ENCODE results near the gene CALCR.
A peak's percentile ranks its signal among the peaks of the same experiment; 100 is the strongest.

CALCR gene

GRCh38 chr7:93578762-93579161 is 4.2 kb upstream of the CALCR start:
- no peak for DNase-seq
- no peaks in the 10 kb centered on the region for H3K9me3 ChIP-seq (ENCODE audit: severe bottlenecking)
- H3K27me3 ChIP-seq (ENCODE audit: insufficient read depth, low read depth, severe bottlenecking) = peaks cover 5% of the 10 kb centered on the region
- H3K27ac ChIP-seq = no peak overlapping the region
- TF ChIP-seq CTCF (IDR thresholded peaks at IDR 0.05; ENCODE audit: low read depth, low read length) = no peak
- no peaks in the 10 kb centered on the region for H3K36me3 ChIP-seq
- no peak overlapping the region for H3K4me3 ChIP-seq (ENCODE audit: low read depth, low read length)

GRCh38 chr7:93575555-93576399 is 1.3 kb upstream of the CALCR start:
- no peak for DNase-seq
- Histone ChIP-seq H3K36me3 (no peaks in the 10 kb centered on the region), H3K9me3 (ENCODE audit: severe bottlenecking) (no peaks in the 10 kb centered on the region), H3K27ac (no peak overlapping the region), H3K27me3 (ENCODE audit: insufficient read depth, low read depth, severe bottlenecking) (peaks cover 5% of the 10 kb centered on the region), H3K4me3 (ENCODE audit: low read depth, low read length) (no peak overlapping the region)
- no peak for TF ChIP-seq CTCF (IDR thresholded peaks at IDR 0.05; ENCODE audit: low read depth, low read length)

- no peaks in the 10 kb centered on the region for H3K36me3 ChIP-seq
- TF ChIP-seq CTCF (IDR thresholded peaks at IDR 0.05; ENCODE audit: low read depth, low read length) = no peak
- H3K4me3 ChIP-seq (ENCODE audit: low read depth, low read length) = peak overlapping the region; percentile 60
- no peak overlapping the region for H3K27ac ChIP-seq
- DNase-seq = no peak
- no peaks in the 10 kb centered on the region for H3K9me3 ChIP-seq (ENCODE audit: severe bottlenecking)
- H3K27me3 ChIP-seq (ENCODE audit: insufficient read depth, low read depth, severe bottlenecking) = peaks cover 5% of the 10 kb centered on the region
These were observed 267 bp downstream of the CALCR start for GRCh38 chr7:93574269-93574645.

GRCh38 chr7:93569189-93569588 is 5.3 kb downstream of the CALCR start:
- Histone ChIP-seq H3K4me3 (ENCODE audit: low read depth, low read length) (no peak overlapping the region), H3K9me3 (ENCODE audit: severe bottlenecking) (no peaks in the 10 kb centered on the region), H3K36me3 (no peaks in the 10 kb centered on the region), H3K27ac (no peak overlapping the region), H3K27me3 (ENCODE audit: insufficient read depth, low read depth, severe bottlenecking) (peaks cover 2% of the 10 kb centered on the region)
- no peak for TF ChIP-seq CTCF (IDR thresholded peaks at IDR 0.05; ENCODE audit: low read depth, low read length)
- no peak for DNase-seq

- no peak overlapping the region for H3K4me3 ChIP-seq (ENCODE audit: low read depth, low read length)
- no peaks in the 10 kb centered on the region for H3K9me3 ChIP-seq (ENCODE audit: severe bottlenecking)
- TF ChIP-seq CTCF (IDR thresholded peaks at IDR 0.05; ENCODE audit: low read depth, low read length) = no peak
- H3K27me3 ChIP-seq (ENCODE audit: insufficient read depth, low read depth, severe bottlenecking) = no peaks in the 10 kb centered on the region
- no peaks in the 10 kb centered on the region for H3K36me3 ChIP-seq
- DNase-seq = no peak
- H3K27ac ChIP-seq = no peak overlapping the region
These were observed 7.6 kb downstream of the CALCR start for GRCh38 chr7:93566876-93567275.

- no peak for DNase-seq
- Histone ChIP-seq H3K27me3 (ENCODE audit: insufficient read depth, low read depth, severe bottlenecking) (no peaks in the 10 kb centered on the region), H3K36me3 (no peaks in the 10 kb centered on the region), H3K27ac (no peak overlapping the region), H3K9me3 (ENCODE audit: severe bottlenecking) (no peaks in the 10 kb centered on the region), H3K4me3 (ENCODE audit: low read depth, low read length) (no peak overlapping the region)
- no peak for TF ChIP-seq CTCF (IDR thresholded peaks at IDR 0.05; ENCODE audit: low read depth, low read length)
These were observed 10.9 kb downstream of the CALCR start for GRCh38 chr7:93563584-93563983.

Measured in WERI-Rb-1 (cell line).